ENCODE measurements around the gene SUGP2. TPM values are rescaled to one million over a fixed set of nuclear protein-coding genes. Genes with fewer than 3 reads are reported as not detected.

The SUGP2 gene
- total RNA-seq, 1 donor from 2014 or later: 24.8 TPM

DNA sequence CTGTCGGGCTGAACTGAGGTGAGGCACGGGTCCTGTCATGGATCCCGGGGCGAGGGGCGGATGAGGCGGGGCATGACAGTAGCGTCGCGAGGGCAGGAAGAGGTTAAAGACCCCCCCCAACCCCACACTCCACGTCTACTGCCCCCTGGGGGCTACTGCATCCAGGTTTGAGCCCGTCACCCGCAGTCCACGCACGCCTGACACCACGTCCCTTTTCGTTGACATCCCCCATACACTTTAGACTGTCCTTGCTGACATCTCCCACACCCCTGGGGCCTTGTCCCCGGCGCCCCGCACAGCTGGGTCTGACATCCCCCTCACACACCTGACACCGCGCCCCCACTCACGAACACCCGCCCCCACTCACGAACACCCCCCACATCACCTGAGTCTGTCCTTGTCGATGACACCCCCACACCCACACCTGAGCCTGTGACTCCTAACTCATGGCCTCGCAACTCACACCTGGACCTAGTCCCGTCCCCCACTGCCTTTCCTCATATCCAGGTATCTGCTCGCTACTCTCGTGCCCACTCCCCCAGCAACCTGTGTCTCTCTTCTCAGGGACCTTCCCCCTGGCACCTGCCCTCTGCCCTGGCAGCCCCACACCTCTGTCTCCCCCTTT, 30.9 kb upstream of the SUGP2 start:
- H3K4me3 ChIP-seq (ENCODE audit: low read depth, low read length): peak overlapping the region; percentile 68
- TF ChIP-seq CTCF (conservative IDR thresholded peaks at IDR 0.05; ENCODE audit: low read depth, low read length): peak; percentile 35
- DNase-seq (ENCODE audit: low read depth): no peak

- TF ChIP-seq CTCF (conservative IDR thresholded peaks at IDR 0.05; ENCODE audit: low read depth, low read length): no peak
- peak within 1 kb of the TSS; percentile 68 for H3K4me3 ChIP-seq (ENCODE audit: low read depth, low read length)
Observed at GRCh38 chr19:19063183-19064097, 30.1 kb upstream of the SUGP2 start, which contains the start of gene SLC25A42. Gene SLC25A42, plus strand, starts transcription at chr19:19063994. Its CDS starts 32,131 bp downstream, at chr19:19096125.

DNA sequence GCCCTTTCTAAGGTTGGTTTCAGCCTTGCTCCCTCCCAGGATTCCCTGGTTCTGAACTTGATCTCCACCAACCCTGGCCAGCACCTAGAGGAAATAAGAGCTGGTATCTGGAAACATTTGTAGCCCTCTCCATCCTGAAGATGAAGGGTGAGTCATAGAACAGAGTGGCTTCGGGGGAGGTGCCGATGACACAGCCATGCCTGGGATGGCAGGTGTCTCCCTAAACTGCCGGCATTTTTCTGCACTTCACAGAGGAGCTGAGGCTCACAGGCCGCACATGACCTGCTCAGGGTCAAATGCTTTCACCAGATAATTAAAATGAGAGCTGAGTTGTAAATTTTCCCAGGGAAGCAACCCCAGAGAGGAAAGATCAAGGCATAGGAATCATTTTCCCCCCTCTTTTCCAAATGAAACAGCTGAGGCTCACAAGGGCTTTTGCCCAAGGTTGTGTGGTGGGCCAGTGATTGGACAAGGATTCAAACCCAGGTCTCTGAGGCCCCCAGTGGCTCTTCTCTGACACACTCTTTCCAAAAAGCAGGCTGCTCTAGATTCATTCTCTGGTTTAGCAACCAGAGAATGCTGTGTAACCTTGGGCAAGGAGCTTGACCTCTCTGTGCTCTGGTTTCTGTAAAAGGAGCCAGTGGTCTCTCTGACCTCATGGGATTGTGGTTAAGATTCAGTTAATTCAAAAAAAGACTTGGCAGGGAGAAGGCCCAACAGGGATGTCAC, 29.3 kb upstream of the SUGP2 start:
- no peak for DNase-seq (ENCODE audit: low read depth)
- no peak for TF ChIP-seq CTCF (conservative IDR thresholded peaks at IDR 0.05; ENCODE audit: low read depth, low read length)
- peak overlapping the region; percentile 68 for H3K4me3 ChIP-seq (ENCODE audit: low read depth, low read length)

More at GRCh38 chr19:19063183-19064097, 30.1 kb upstream of the SUGP2 start, which contains the start of gene SLC25A42:
- peak; percentile 86 for DNase-seq (ENCODE audit: low read depth)

DNA sequence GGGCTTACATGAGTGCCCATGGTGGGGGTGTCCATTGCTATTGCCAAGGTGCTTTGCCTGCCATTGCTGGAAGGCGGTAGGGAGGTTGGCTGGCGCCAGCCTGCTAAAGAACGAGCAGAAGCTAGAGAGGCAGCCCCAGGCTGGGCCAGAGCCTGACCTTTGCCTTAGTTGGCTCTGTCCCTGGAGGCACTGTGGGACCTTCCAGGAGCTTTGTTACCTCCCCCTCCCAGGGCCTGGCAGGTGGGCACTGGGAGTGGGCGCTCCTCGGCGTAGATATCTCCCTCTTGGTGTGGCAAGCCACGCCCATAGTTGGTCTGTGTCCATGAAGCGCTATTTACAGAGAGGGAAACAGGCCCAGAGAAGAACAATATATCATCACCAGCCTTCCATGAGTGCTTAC, 28.2 kb upstream of the SUGP2 start:
- no peak for DNase-seq (ENCODE audit: low read depth)
- TF ChIP-seq CTCF (conservative IDR thresholded peaks at IDR 0.05; ENCODE audit: low read depth, low read length): no peak
- H3K4me3 ChIP-seq (ENCODE audit: low read depth, low read length): no peak overlapping the region

- no peak overlapping the region for H3K4me3 ChIP-seq (ENCODE audit: low read depth, low read length)
- no peak for TF ChIP-seq CTCF (conservative IDR thresholded peaks at IDR 0.05; ENCODE audit: low read depth, low read length)
- DNase-seq (ENCODE audit: low read depth): no peak
Observed at GRCh38 chr19:19059837-19060611, 26.7 kb upstream of the SUGP2 start.
